HG02588 (cell line): ENCODE data around the gene RFC4.
"Not testable (repeated sequence)": the region's sequence is repeated elsewhere in the genome, so short reads cannot be mapped to it uniquely, and the experiment has no call there.

ENCODE experiments used
- ATAC-seq: cut with Tn5 transposase; IDR thresholded peaks from one replicate; pipeline ENCODE4 v1.9.1; 2021; ENCODE audit warnings: mild to moderate bottlenecking, moderate library complexity; ENCODE audit not compliant: unreplicated experiment

The RFC4 gene, protein sequence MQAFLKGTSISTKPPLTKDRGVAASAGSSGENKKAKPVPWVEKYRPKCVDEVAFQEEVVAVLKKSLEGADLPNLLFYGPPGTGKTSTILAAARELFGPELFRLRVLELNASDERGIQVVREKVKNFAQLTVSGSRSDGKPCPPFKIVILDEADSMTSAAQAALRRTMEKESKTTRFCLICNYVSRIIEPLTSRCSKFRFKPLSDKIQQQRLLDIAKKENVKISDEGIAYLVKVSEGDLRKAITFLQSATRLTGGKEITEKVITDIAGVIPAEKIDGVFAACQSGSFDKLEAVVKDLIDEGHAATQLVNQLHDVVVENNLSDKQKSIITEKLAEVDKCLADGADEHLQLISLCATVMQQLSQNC

GRCh38 chr3:186806089-186807055 lies at the start of gene RFC4:
Gene RFC4 (minus strand): TSS chr3:186806482. CDS start chr3:186804713, 1,769 bp downstream.
- ATAC-seq, result peak; percentile 96

- no peak for ATAC-seq
Observed at GRCh38 chr3:186854954-186855353, 48.7 kb upstream of the RFC4 start.

DNA sequence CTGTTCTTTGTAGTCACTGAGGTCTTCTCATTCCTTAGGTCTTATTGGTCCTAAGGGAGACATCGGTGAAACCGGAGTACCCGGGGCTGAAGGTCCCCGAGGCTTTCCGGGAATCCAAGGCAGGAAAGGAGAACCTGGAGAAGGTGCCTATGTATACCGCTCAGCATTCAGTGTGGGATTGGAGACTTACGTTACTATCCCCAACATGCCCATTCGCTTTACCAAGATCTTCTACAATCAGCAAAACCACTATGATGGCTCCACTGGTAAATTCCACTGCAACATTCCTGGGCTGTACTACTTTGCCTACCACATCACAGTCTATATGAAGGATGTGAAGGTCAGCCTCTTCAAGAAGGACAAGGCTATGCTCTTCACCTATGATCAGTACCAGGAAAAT lies 47.9 kb upstream of the RFC4 start:
- ATAC-seq, result no peak

GRCh38 chr3:186852994-186853393 lies 46.7 kb upstream of the RFC4 start:
- no peak for ATAC-seq

- not testable (repeated sequence) for ATAC-seq
Observed at GRCh38 chr3:186851835-186852234, 45.6 kb upstream of the RFC4 start.

GRCh38 chr3:186849374-186849975 lies 43.2 kb upstream of the RFC4 start:
- peak; percentile 72 for ATAC-seq

DNA sequence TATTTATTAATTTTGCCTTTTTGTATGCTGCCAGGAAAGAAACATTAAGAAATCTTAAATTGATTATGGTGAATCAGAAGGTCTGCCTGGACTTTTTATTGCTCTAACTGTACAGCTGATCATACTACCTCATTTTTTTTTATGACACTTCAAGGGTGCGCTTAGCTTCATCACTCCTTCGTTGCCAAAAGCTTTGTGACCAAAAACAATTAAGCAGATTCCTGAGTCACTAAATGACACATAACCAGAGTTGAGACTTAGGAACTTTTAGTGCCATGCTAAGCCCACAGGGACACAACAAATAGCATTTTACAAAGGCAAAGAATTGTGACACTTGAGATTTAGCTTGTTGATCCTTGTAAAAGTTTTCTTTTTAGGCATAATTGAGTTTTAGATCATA lies 41.2 kb upstream of the RFC4 start:
- ATAC-seq, result no peak

DNA sequence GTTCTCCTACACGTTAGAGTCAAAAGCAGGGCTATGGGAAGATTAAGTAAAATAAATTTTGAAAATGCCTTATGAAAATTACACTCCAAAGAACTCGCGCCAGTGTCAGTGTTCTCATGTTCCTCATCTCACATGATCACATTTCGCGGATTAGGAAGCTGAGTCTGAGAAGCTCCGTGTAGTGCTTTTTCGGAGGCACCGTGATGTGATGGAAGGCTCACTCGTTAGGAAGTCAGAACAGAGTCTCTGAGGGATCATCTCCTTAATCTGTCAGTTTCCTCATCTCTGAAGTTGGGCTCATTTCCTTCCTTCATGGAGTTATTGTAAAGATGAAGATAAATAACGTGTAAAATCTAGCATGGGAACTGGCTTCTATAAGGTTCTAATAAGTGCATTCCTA lies 39.5 kb upstream of the RFC4 start:
- no peak for ATAC-seq

DNA sequence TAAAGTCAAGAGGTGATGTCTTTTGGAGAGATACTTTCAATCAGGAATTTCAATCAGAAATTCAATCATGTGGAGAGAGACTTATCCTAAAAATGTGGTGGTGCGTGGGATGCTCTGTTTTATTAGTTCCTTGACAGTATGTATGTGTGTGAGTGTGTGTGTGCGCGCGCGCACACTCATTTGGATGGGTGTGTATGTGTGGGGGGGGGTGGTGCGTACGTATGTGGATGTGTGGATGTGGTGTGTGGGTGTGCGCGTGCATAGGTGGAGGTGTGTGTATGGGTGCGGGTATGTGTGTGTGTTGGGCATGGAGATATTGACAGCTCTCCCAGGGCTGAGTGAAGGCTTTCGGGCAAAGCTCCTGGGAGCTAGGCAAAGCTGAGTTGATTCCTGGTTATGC lies 38.6 kb upstream of the RFC4 start:
- ATAC-seq, result no peak

- ATAC-seq, result no peak
Observed at GRCh38 chr3:186843039-186843432, 36.8 kb upstream of the RFC4 start.

- no peak for ATAC-seq
Observed at GRCh38 chr3:186842426-186843038, 36.2 kb upstream of the RFC4 start, which contains the start of gene ADIPOQ. Gene ADIPOQ (plus strand): TSS chr3:186842710. CDS start chr3:186853059, 10,349 bp downstream.

GRCh38 chr3:186841620-186842019 lies 35.3 kb upstream of the RFC4 start:
- ATAC-seq, result no peak

DNA sequence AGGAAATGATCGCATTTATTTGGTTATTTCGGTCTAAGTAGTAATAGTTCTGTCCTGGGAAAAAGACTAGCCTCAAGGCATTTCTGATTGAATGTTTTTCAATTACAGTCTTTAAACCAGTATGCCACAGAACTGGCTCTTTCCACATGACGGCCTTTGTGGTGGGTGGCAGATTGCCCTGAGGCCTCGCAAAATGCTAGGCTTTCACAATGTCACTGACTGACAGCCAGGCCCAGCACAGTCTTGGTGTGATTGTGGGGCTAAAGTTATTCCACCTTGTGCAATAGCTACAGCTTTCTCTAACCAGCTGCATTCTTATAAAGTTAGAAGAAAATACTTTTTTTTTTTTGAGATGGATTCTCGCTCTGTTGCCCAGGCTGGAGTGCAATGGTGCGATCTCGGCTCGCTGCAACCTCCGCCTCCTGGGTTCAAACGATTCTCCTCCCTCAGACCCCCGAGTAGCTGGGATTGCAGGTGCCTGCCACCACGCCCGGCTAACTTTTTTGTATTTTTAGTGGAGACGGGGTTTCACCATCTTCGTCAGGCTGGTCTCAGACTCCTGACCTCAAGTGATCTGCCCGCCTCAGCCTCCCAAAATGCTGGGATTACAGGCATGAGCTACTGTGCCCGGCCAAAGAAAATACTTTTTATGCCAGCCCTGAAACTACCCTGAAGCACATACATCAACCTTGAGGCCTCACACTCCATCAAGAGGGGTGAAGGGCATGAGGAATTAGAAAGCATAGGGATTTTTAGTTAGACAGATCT lies 33.8 kb upstream of the RFC4 start:
- no peak for ATAC-seq

DNA sequence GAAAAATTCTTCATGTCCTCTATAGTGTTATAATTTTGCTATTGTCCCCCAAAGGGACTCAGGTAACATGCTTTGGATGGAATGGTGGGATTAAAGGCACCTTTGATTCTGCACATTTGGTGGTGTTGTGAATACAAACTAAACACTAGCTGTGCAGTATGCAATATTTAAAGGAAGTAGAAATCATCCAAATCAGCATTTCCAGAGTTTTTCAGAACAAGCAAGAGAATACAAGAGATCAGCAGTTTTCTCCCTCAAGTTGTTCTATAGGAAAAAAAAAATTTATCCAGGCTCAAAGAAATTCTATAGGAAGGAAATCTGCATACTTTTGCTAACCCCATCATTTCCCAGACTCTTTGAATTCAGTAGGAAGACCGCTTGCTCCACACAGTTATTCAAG lies 26.0 kb upstream of the RFC4 start:
- ATAC-seq, result no peak

DNA sequence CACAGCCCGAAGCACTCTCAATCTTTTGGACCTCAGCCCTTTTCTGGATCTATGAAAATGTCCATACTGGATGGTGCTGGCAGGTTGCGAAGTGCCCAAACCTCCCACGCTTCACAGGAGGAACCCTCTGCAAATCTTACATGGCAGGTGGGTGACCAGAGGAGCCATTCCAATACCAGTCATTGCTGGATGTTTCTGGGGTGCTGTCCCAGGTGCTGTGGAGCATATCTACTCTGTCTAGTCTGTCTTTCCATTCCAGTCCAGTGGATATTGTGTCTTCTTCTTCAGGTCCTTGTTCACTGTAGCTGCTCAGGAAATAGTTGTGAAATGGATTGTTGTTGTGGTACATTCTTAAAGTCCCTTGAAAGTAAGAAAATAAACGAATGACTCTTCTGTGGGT lies 25.5 kb upstream of the RFC4 start:
- ATAC-seq, result no peak

- no peak for ATAC-seq
Observed at GRCh38 chr3:186828340-186828739, 22.1 kb upstream of the RFC4 start.

DNA sequence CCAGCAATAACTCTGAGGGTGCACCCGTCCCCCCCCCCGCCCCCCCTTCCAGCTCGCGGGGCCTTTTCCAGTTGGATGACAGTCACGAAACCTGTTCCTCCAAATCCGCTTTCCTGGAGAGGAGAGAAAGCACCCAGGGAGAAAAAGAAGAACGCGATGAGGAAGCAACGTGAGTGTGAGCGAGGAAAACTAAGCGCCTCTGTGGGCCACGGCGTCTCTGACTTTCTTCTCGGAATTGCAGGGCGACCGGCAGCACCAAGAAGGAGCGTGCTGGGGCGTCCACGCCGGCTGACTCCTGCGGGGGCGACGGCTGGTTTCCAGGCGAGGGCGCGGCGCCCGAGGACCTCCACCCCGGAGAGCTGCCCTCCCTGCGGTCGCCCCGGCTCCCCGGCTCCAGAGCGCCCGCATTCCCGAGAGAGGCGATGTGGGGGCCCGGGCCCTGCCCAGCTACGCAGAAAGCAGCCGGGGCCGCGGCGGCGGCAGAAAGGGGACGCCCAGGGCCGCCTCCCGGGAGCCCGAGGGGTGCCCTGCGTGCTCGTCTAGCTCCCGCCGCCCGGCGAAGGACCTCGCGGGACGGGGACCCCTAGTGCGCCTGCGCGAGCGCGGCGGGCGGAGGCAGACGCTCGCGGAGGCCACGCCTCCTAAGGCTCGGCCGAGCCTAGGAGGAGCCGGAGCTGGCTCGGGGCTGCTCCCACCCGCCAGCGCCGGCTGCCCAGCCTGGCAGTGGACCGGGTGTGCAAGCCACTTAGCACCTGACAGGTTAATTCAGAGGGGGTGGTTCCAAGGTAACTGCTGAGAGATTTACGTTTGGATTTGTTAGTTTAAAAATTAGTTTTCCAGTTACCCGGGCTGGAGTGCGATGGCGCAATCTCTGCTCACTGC lies 20.9 kb upstream of the RFC4 start:
- ATAC-seq, result peak; percentile 87

DNA sequence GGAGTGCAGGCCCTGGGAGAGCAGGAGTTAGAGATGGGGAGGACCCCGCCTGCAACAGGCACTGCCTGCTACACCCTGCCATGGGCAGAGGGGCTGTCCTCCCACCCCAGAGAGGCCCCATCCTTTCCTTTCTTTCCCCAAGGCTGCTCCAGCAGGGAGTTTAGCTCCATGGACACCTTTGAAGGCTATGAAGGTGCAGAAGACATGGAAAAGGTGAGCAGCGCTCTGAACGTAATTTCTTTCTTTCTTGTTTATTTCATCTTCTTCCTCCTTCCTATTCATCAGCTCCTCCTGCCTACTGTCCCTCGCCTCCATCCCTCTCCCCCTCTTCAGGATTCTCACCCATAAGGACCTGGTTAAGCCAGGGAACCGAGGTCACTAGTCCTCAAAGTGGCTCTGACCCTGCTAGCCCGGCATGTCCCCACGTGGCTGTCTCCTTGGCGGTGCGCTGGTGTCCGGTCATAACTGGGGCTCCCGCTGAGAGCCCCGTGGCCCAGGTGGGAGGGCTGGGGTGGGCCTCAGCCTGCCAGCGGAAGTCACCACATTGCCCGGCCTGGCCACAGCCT lies 20.2 kb upstream of the RFC4 start:
- no peak for ATAC-seq

DNA sequence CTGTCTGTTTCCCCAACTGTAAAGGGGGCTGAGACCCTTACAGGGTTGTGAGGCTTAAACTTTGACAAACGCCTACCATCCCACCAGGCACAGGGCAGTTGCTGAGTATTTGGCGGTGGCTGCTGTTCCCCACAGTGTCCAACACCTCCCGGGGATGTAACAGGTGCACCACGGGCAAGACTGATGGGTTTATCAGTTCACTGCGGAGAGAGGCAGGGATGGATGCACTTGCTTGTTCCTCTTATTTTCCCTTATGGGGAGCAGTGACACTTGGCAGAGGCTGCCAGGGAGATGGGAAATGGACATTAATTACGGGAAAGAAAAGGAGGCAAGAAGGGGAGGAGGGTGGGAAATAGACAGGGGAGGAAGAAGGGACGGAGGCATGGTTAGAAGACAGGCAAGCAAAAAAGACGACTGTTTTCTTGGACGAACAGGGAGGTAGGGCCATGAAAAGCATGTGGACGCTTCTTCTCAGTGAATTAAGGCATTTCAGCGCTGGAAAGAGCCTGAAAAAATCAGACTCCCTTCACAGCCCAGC lies 19.7 kb upstream of the RFC4 start:
- ATAC-seq, result no peak
